WTC11 (cell line): ENCODE data around the gene LY9. TPM values are rescaled to one million over a fixed set of nuclear protein-coding genes. Genes with fewer than 3 reads are reported as not detected.

Experiments used
- ATAC-seq: fragments of 200-7000 bp; cut with Tn5 transposase; 2 replicates; pipeline ENCODE4 v1.10.0; 2021; ENCODE audit warnings: mild to moderate bottlenecking, moderate library complexity
- CTCF ChIA-PET: fragments of 300-600 bp; sonication (Branson Sonifier 250); formaldehyde crosslinking; loops from one replicate; lab custom pipeline; 2021; ENCODE audit warnings: antibody characterized with exemption; lab: Charles Lee
- POLR2A ChIA-PET: fragments of 350-600 bp; sonication (Branson Sonifier 250); formaldehyde crosslinking; loops from one replicate; lab custom pipeline; 2021; ENCODE audit warnings: antibody characterized with exemption; lab: Charles Lee
- DNase-seq: peaks from one replicate; pipeline ENCODE4 v3.0.0; 2021; ENCODE audit warnings: low spot score
- H3K27ac Mint-ChIP-seq: 2 replicates; pipeline ENCODE4 v1.8.0; 2021; ENCODE audit warnings: mixed read lengths
- H3K27me3 Mint-ChIP-seq: 2 replicates; pipeline ENCODE4 v1.8.0; 2021; ENCODE audit warnings: low read depth, mild to moderate bottlenecking, moderate library complexity, mixed read lengths
- H3K36me3 Mint-ChIP-seq: 2 replicates; pipeline ENCODE4 v1.8.0; 2021; ENCODE audit warnings: mixed read lengths
- H3K4me1 Mint-ChIP-seq: 2 replicates; pipeline ENCODE4 v1.8.0; 2022; ENCODE audit warnings: mixed read lengths
- H3K4me3 Mint-ChIP-seq: 2 replicates; pipeline ENCODE4 v1.8.0; 2021; ENCODE audit warnings: mild to moderate bottlenecking, moderate library complexity, mixed read lengths
- H3K9me3 Mint-ChIP-seq: 2 replicates; pipeline ENCODE4 v1.8.0; 2021; ENCODE audit warnings: mixed read lengths
- ARID4B ChIP-seq: sonication (generic); formaldehyde crosslinking; IDR thresholded peaks from 2 replicates; pipeline ENCODE4 v1.8.0; 2023; ENCODE audit warnings: missing genetic modification reagents, mild to moderate bottlenecking, borderline replicate concordance
- CBFB ChIP-seq: sonication (generic); formaldehyde crosslinking; IDR thresholded peaks from 2 replicates; pipeline ENCODE4 v1.8.1; 2022; ENCODE audit warnings: mild to moderate bottlenecking, low read depth, missing genetic modification reagents
- E2F5 ChIP-seq: sonication (generic); formaldehyde crosslinking; IDR thresholded peaks from 2 replicates; pipeline ENCODE4 v1.8.1; 2022; ENCODE audit warnings: mild to moderate bottlenecking, moderate library complexity, missing genetic modification reagents
- FOXK1 ChIP-seq: sonication (generic); formaldehyde crosslinking; IDR thresholded peaks from 2 replicates; pipeline ENCODE4 v1.8.0; 2022; ENCODE audit warnings: mild to moderate bottlenecking, moderate library complexity, missing genetic modification reagents
- HMGA2 ChIP-seq: fragments of 250-450 bp; sonication (Bioruptor Pico); IDR thresholded peaks from 2 replicates; pipeline ENCODE4 v1.4.0; 2021; ENCODE audit warnings: mild to moderate bottlenecking, moderate library complexity
- MLX ChIP-seq: sonication (generic); formaldehyde crosslinking; IDR thresholded peaks from 2 replicates; pipeline ENCODE4 v1.8.1; 2023; ENCODE audit warnings: mild to moderate bottlenecking, missing genetic modification reagents, moderate library complexity
- NR2C2 ChIP-seq: sonication (generic); formaldehyde crosslinking; IDR thresholded peaks from 2 replicates; pipeline ENCODE4 v1.8.0; 2022; ENCODE audit warnings: mild to moderate bottlenecking, missing genetic modification reagents
- OVOL2 ChIP-seq: fragments of 250-450 bp; sonication (Bioruptor Pico); IDR thresholded peaks from 2 replicates; pipeline ENCODE4 v1.9.0; 2021; ENCODE audit warnings: mild to moderate bottlenecking, borderline replicate concordance
- PRRX2 ChIP-seq: fragments of 250-450 bp; sonication (Bioruptor Pico); IDR thresholded peaks from 2 replicates; pipeline ENCODE4 v1.8.0; 2021; ENCODE audit warnings: mild to moderate bottlenecking
- RELA ChIP-seq: sonication (generic); formaldehyde crosslinking; IDR thresholded peaks from 2 replicates; pipeline ENCODE4 v1.8.1; 2022; ENCODE audit warnings: missing genetic modification reagents, mild to moderate bottlenecking, borderline replicate concordance
- SMAD4 ChIP-seq: sonication (generic); formaldehyde crosslinking; IDR thresholded peaks from 2 replicates; pipeline ENCODE4 v1.8.0; 2022; ENCODE audit warnings: mild to moderate bottlenecking, missing genetic modification reagents
- ZNF138 ChIP-seq: sonication (generic); formaldehyde crosslinking; conservative IDR thresholded peaks from 2 replicates; pipeline ENCODE4 v1.8.1; 2022; ENCODE audit warnings: mild to moderate bottlenecking, moderate library complexity, missing genetic modification reagents
- ZNF232 ChIP-seq: sonication (generic); formaldehyde crosslinking; IDR thresholded peaks from 2 replicates; pipeline ENCODE4 v1.8.0; 2022; ENCODE audit warnings: mild to moderate bottlenecking, missing genetic modification reagents
- total RNA-seq: library from RNA; stranded (reverse); gene quantifications from 3 replicates; pipeline ENCODE4 v1.2.3, GENCODE V29; 2021
- TF ChIP-seq, protein P1 (sequence below): sonication (generic); formaldehyde crosslinking; IDR thresholded peaks from 2 replicates; pipeline ENCODE4 v1.8.1; 2023; ENCODE audit warnings: mild to moderate bottlenecking, moderate library complexity, missing genetic modification reagents
- TF ChIP-seq, protein P2 (sequence below): sonication (generic); formaldehyde crosslinking; IDR thresholded peaks from 2 replicates; pipeline ENCODE4 v1.8.0; 2022; ENCODE audit warnings: mild to moderate bottlenecking, missing genetic modification reagents
- TF ChIP-seq, protein P3 (sequence below): sonication (generic); formaldehyde crosslinking; conservative IDR thresholded peaks from 2 replicates; pipeline ENCODE4 v1.8.1; 2022; ENCODE audit warnings: mild to moderate bottlenecking, missing genetic modification reagents
- TF ChIP-seq, protein P4 (sequence below): fragments of 250-450 bp; sonication (Bioruptor Pico); IDR thresholded peaks from 2 replicates; pipeline ENCODE4 v1.9.0; 2021; ENCODE audit warnings: mild to moderate bottlenecking
- TF ChIP-seq, protein P5 (sequence below): fragments of 250-450 bp; sonication (Bioruptor Pico); IDR thresholded peaks from 2 replicates; pipeline ENCODE4 v2.1.2; 2022; ENCODE audit warnings: mild to moderate bottlenecking, moderate library complexity

Gene LY9
- total RNA-seq, 1 experiment from 2014 or later: not detected

DNA sequence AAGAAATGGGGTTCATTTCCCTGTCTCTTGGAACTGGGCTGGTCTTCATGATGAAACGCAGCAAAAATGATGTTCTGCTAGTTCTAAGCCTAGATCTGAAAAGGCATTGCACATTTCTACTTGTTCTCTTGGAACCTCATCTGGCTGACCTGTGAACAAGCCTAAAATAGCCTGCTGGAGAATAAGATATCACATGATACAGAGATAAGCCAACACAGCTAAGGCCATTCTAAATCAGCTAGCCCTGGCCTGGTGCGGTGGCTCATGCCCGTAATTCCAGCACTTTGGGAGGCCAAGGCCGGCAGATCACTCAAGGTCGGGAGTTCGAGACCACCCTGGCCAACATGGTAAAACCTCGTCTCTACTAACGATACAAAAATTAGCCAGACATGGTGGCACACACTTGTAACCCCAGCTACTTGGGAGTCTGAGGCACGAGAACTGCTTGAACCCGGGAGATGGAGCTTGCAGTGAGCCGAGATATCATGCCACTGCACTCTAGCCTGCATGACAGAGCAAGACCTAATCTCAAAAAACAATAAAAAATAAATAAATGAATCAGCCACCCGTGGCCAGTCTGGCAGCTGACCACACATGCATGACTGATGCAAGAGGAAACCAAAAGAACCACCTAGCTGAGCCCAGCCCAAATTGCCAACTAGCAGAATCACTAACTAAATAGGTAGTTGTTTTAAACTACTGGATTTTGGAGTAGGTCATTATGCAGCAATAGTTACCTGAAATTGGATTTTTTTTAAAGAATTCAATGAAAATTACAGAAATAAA, 48.7 kb downstream of the LY9 start:
- no peak overlapping the region for H3K27ac Mint-ChIP-seq
- H3K27me3 Mint-ChIP-seq: no peaks in the 10 kb centered on the region
- no peak overlapping the region for H3K4me3 Mint-ChIP-seq
- H3K4me1 Mint-ChIP-seq: no peaks in the 10 kb centered on the region
- ChIA-PET CTCF (interaction anchor here (1.1 to 1.6 kb wide), 4 partner anchors 10 to 107 kb away, joined by 3 to 6 read pairs (median 4); partner anchors contain the start of gene ITLN1), POLR2A (no interaction called here)
- no peak for TF ChIP-seq SMAD4 (CRISPR knock-in tag)
- TF ChIP-seq, protein P1, sequence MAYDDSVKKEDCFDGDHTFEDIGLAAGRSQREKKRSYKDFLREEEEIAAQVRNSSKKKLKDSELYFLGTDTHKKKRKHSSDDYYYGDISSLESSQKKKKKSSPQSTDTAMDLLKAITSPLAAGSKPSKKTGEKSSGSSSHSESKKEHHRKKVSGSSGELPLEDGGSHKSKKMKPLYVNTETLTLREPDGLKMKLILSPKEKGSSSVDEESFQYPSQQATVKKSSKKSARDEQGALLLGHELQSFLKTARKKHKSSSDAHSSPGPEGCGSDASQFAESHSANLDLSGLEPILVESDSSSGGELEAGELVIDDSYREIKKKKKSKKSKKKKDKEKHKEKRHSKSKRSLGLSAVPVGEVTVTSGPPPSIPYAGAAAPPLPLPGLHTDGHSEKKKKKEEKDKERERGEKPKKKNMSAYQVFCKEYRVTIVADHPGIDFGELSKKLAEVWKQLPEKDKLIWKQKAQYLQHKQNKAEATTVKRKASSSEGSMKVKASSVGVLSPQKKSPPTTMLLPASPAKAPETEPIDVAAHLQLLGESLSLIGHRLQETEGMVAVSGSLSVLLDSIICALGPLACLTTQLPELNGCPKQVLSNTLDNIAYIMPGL (CRISPR knock-in tag): no peak
- no peak for TF ChIP-seq FOXK1
- no peak for TF ChIP-seq ZNF232 (CRISPR knock-in tag)
- no peak for TF ChIP-seq MLX
- no peak for TF ChIP-seq PRRX2 (CRISPR knock-in tag)
- TF ChIP-seq, protein P2, sequence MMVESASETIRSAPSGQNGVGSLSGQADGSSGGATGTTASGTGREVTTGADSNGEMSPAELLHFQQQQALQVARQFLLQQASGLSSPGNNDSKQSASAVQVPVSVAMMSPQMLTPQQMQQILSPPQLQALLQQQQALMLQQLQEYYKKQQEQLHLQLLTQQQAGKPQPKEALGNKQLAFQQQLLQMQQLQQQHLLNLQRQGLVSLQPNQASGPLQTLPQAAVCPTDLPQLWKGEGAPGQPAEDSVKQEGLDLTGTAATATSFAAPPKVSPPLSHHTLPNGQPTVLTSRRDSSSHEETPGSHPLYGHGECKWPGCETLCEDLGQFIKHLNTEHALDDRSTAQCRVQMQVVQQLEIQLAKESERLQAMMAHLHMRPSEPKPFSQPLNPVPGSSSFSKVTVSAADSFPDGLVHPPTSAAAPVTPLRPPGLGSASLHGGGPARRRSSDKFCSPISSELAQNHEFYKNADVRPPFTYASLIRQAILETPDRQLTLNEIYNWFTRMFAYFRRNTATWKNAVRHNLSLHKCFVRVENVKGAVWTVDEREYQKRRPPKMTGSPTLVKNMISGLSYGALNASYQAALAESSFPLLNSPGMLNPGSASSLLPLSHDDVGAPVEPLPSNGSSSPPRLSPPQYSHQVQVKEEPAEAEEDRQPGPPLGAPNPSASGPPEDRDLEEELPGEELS: no peak
- TF ChIP-seq CBFB: no peak
- TF ChIP-seq, protein P3, sequence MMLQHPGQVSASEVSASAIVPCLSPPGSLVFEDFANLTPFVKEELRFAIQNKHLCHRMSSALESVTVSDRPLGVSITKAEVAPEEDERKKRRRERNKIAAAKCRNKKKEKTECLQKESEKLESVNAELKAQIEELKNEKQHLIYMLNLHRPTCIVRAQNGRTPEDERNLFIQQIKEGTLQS (CRISPR knock-in tag): no peak
- no peak for TF ChIP-seq E2F5 (CRISPR knock-in tag)
- no peak for TF ChIP-seq ZNF138 (CRISPR knock-in tag)
- no peak for TF ChIP-seq NR2C2 (CRISPR knock-in tag)
- TF ChIP-seq ARID4B: no peak
- ATAC-seq: no peak
- no peak for DNase-seq
- no peaks in the 10 kb centered on the region for H3K36me3 Mint-ChIP-seq
- peaks cover 4% of the 10 kb centered on the region for H3K9me3 Mint-ChIP-seq

GRCh38 chr1:160846281-160846680, 50.3 kb downstream of the LY9 start:
- ATAC-seq: no peak
- ChIA-PET POLR2A (no interaction called here), CTCF (interaction anchor here (1.0 kb wide), 1 partner anchor 11 kb away, joined by 3 read pairs; no protein-coding TSS in a partner anchor)
- Mint-ChIP-seq H3K27ac (no peak overlapping the region), H3K9me3 (peaks cover 4% of the 10 kb centered on the region), H3K4me1 (no peaks in the 10 kb centered on the region), H3K27me3 (no peaks in the 10 kb centered on the region), H3K4me3 (no peak overlapping the region), H3K36me3 (no peaks in the 10 kb centered on the region)
- DNase-seq: no peak
- TF ChIP-seq, protein P4, sequence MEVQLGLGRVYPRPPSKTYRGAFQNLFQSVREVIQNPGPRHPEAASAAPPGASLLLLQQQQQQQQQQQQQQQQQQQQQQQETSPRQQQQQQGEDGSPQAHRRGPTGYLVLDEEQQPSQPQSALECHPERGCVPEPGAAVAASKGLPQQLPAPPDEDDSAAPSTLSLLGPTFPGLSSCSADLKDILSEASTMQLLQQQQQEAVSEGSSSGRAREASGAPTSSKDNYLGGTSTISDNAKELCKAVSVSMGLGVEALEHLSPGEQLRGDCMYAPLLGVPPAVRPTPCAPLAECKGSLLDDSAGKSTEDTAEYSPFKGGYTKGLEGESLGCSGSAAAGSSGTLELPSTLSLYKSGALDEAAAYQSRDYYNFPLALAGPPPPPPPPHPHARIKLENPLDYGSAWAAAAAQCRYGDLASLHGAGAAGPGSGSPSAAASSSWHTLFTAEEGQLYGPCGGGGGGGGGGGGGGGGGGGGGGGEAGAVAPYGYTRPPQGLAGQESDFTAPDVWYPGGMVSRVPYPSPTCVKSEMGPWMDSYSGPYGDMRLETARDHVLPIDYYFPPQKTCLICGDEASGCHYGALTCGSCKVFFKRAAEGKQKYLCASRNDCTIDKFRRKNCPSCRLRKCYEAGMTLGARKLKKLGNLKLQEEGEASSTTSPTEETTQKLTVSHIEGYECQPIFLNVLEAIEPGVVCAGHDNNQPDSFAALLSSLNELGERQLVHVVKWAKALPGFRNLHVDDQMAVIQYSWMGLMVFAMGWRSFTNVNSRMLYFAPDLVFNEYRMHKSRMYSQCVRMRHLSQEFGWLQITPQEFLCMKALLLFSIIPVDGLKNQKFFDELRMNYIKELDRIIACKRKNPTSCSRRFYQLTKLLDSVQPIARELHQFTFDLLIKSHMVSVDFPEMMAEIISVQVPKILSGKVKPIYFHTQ (CRISPR knock-in tag): no peak
- TF ChIP-seq OVOL2 (CRISPR knock-in tag): no peak
- no peak for TF ChIP-seq RELA
- TF ChIP-seq, protein P5, sequence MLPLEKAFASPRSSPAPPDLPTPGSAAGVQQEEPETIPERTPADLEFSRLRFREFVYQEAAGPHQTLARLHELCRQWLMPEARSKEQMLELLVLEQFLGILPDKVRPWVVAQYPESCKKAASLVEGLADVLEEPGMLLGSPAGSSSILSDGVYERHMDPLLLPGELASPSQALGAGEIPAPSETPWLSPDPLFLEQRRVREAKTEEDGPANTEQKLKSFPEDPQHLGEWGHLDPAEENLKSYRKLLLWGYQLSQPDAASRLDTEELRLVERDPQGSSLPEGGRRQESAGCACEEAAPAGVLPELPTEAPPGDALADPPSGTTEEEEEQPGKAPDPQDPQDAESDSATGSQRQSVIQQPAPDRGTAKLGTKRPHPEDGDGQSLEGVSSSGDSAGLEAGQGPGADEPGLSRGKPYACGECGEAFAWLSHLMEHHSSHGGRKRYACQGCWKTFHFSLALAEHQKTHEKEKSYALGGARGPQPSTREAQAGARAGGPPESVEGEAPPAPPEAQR (CRISPR knock-in tag): no peak
- no peak for TF ChIP-seq HMGA2
